HG03175 (cell line): Measurements from ENCODE around the gene AFF1.
"Not testable (repeated sequence)": the region's sequence is repeated elsewhere in the genome, so short reads cannot be mapped to it uniquely, and the experiment has no call there.

ENCODE experiments used
- ATAC-seq: cut with Tn5 transposase; IDR thresholded peaks from one replicate; pipeline ENCODE4 v1.9.1; 2021; ENCODE audit warnings: mild to moderate bottlenecking, moderate library complexity; ENCODE audit not compliant: unreplicated experiment

AFF1 gene

GRCh38 chr4:86977621-86978184, 42.9 kb downstream of the AFF1 start:
- ATAC-seq, result peak; percentile 94

DNA sequence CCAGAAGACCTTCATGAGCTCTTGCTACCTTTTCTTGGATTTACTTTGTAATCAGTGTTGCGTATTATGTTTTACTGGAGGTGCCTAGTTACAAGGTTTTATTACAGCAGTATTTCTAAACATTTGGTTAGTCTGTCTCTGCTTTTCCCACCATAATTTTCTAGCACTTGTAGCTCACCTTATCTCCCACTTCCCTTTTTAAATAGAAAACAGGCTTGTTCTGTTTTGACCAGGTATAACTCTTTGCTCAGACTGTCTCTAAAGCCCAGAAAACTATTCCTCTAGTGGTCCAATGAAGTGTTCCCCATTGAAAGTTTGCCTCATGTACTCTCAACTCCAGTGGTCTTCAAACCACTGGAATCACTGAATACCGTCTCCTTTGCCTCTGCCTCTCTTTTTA, 43.9 kb downstream of the AFF1 start:
- ATAC-seq, result no peak

GRCh38 chr4:86980230-86980629, 45.4 kb downstream of the AFF1 start:
- no peak for ATAC-seq

DNA sequence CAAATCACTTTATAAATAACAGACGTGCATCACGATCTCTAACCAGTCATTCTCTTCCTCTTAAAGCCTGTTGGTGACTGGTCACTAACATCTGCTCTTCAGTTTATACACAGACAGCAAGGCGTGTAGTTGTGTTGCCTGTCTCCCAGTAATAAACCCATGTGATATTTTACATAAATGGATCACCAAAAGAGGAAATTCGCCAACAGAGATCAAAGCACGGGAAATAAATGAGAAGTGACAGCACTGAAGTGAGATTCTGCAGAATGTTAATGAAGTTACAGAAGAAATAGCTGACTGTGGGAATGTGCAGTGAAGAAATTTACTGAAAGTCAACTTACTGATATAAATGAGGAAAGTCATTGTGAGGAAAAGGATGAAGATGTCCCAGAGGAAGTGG, 47.0 kb downstream of the AFF1 start:
- peak; percentile 31 for ATAC-seq

DNA sequence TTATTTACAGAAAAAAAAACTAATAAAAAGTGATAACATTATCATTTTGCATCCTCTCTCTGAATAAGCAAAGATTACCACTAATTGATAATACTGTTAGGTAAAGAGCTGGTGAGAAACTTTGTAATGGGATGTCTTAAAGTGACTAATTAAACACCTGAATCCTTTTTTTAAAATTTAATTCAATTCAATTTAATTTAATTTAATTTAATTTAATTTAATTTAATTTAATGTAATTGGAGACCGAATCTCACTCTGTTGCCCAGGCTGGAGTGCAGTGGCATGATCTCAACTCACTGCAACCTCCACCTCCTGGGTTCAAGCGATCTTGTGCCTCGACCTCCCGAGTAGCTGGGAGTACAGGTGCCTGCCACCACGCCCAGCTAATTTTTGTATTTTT, 51.0 kb downstream of the AFF1 start:
- ATAC-seq, result not testable (repeated sequence)

GRCh38 chr4:86989658-86990057, 54.8 kb downstream of the AFF1 start:
- ATAC-seq, result not testable (repeated sequence)

DNA sequence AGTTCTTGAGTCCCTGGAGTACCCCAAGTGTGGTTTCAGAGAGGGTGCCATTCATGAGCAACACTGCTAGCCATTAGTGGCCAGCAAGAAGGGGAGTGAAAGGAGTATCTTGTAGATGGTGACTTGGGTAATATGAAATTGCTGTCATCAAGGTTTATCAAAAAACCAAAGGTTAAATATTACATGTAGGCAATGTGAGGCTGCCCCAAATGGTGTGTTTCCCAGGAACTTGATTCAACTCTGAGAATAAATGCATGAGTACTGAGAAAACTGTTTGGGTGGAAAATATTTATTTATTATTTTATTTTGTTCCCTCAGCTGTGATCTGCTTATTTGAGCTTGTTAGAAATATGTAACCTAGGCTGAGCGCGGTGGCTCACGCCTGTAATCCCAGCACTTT, 55.7 kb downstream of the AFF1 start:
- no peak for ATAC-seq

DNA sequence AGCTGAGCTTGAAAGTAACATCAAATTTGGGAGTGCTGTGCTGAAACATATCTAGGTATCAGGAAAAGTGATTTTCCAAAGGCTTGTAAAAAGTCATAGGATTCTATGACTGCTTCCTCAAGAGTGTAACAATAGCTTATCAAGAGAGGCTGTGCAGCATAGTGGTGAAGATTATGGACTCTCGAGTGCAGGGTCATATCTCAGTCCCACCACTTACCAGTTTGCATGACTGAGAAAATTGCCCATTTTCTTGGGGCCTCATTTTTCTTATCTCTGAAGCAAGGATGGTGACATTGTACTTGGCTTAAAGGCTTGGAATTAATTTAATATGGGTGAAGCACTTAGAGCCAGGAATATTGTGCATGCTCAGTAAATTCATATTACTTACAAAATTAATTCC, 57.2 kb downstream of the AFF1 start:
- ATAC-seq, result no peak

GRCh38 chr4:86993909-86994681, 59.3 kb downstream of the AFF1 start:
- no peak for ATAC-seq

DNA sequence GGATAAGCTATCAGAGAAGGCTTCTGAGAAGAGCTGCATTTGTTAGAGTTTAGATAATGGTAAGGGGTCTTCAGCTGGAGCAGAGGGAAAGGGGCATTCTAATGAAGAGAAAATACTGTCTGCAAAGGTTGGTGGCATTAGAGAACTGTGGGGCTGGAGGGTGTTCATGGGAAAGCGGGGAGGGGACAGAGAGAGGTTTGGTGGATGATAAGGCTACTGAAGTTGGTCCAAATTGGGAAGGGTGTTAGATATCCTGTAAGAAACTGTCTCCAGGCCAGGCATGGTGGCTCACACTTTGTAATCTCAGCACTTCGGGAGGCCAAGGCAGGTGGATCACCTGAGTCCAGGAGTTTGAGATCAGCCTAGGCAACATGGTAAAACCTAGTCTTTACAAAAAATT, 59.9 kb downstream of the AFF1 start:
- no peak for ATAC-seq

DNA sequence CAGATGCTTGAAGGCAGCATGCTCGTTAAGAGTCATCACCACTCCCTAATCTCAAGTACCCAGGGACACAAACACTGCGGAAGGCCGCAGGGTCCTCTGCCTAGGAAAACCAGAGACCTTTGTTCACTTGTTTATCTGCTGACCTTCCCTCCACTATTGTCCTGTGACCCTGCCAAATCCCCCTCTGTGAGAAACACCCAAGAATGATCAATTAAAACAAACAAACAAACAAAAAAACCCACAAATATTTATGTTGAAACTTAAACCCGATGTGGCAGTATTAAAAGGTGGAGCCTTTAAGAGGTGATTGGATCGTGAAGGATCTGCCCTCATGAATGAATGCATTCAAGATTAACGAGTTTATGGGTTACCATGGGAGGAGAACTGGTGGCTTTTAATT, 61.7 kb downstream of the AFF1 start:
- ATAC-seq, result not testable (repeated sequence)

DNA sequence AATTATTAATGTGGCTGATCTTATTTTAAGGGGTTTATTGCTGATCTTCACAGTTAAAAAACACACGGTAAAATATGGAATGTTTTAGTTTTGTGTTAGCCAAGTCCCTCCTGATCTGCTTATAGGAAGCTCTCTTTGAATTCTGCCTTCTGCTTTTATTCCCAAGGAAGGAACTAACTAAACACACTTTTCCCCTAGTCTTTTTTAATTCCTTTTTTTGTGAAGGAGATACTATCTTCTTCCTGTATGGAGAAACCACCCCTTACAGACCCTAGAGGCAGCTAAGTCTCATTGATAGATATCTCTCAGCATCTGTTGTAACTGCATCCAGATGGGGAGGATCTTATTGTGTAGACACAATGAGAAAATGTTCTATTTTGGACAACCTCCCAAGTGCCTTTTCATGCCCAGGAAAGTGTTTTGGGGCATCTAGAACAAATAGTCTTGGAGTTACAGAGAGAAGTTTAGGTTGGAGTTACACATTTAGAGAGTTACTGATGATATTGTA, 64.4 kb downstream of the AFF1 start:
- ATAC-seq, result no peak

- ATAC-seq, result no peak
Measured at GRCh38 chr4:87002682-87003043, 67.9 kb downstream of the AFF1 start.

GRCh38 chr4:87003266-87003665, 68.5 kb downstream of the AFF1 start:
- ATAC-seq, result no peak

DNA sequence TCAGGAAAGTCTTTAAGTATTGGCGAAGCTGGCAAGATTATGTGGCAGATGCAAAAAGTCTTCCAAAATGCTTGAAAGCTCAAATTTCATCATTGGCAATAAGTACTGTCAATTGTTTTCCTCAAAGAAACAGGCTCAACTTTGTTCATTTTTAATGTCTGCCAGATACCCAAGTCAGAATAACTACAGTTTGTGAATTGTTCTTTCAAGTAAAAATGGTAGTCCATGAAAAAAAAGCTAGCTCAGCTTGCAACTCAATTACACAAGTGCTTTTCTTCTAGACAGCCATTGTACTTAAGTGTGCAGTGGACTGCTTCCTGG, 70.5 kb downstream of the AFF1 start:
- no peak for ATAC-seq

DNA sequence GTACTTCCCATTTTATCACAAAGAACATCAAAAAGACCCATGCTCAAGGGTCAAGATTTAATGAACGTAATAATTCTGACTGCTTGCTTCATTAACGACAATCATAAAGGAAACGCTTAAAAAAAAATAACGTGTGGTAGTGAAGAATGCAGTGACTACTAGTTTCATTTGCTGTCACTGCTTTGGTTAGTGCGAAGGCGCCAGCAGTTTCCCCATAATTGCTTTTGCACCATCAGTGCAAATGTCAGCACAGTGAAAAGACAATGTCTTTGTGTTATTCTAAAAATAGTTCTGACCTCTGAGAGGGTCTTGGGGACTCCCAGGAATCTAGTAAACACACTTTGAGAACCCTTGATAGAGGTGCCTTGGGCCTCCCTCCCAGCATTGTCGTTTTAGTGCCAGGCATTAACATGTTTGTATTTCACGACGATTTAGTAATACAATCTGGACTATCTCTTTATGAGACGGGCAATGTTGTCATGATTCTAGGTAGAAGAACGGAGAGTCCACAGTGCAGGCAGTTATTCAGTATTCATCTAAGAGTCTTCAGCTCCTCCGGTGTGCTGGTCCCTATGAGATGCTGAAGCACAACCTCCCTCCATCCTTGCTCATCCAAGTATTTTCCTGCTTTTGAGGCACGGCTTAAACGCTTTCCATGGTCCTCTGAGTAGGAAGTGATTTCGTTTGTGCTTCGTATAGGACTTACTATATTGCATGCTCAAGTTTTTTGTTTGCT, 71.0 kb downstream of the AFF1 start:
- peak; percentile 1 for ATAC-seq

- no peak for ATAC-seq
Measured at GRCh38 chr4:87006426-87006675, 71.5 kb downstream of the AFF1 start.

DNA sequence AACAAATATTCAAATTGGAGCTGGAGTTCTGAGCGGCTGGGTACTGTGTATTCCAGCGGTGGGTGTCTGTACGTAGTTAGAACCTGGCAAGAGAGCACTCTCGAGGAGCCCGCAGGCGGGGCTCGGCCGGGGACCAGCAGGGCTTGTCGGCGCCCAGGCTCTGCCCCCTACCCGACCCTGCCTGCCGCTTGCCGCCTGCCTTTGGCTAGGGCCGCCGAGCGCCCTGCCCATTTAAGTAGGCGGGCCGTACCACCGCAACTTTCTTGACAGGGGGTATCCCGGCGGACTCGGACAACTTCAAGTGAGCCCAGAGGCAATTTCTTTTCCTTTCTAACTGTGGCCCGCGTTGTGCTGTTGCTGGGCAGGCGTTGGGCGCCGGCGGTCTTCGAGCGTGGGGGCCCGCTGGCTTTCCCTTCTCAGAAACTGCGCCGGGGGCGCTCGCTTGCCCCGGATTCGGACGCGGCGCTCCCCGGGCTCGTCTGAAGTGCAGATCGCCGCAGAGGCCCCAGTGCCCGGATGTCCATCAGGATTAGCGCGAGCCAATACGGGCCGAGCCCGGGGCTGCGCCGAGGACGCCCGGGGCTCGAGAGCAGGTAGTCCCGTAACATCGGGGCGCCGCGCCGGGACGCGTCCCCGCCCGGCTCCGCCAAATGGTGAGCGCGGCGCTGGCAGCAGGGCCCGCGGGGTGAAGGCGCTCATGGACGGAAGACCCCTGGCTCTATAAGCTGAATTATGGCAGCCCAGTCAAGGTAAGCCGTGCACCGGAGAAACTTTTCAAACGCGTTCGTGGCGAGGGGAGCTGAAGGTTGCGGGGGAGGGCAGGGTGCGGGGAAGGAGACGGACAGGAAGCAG, 72.1 kb downstream of the AFF1 start:
- peak; percentile 80 for ATAC-seq

DNA sequence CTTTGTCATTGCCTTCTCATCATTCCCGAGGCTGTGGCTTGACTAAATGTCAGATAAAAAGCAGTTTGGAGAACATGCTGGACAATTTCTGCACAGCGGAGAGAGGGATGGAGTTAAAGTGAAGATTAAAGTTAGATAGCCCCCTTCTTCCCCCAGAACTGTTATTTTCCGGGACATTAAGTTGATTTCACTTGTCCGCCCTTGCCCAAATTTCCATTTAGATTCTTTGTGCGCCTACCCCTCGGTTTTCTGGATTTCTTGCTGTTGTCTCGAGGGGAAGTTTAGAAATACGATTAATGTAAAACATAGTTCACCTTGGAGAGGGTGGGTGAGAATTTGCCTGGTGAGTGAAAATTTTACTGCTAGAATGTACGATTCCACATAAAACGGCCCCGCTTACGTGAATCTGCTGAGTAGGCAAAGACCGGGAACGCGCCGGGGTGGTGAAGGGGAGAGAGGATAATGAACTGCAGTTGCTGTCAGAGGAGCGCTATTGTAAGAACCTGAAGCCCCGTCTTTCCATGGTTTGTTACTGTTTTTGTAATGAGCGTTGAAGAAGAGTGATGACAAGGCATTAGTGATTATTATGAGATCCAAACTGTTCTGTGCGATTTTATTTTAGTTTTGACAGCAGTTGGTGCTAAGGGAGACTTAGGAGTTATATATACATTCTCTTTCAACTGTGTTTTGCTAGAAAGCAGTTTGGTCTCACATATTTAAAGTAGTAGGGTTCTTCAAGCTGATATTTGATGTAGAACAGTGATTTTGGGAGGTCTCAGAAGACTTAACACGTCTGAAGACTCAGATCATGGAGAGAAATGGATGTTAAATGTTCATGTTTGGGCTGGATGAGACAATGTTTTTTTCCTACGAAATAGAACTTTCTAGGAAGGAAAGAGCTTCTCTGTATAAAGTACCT, 73.0 kb downstream of the AFF1 start:
- no peak for ATAC-seq

DNA sequence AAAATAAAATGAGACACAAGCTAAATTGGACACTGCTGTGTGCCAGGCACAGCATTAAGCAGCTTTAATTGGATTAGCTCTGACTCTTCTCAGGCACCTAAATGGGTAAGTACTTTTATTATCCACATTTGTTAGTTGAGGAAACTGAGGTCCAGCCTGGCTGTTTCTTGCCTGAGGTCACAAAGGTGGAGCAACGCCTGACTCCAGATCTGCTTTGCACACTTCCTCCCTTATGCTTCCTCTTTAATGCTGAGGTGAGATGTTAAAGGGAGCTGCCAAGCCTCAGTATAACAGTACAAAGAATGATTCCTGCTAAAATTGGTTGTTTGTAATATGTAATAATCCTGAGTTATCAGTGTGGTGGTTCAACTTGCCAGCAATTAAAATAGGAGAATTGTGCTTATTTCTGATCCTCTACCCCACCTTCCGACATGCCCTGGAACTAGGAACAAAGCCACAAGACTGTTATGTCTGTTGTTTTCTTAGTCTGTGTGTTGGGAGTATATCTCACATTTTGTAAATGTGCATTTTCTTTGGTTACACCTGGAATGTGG, 74.4 kb downstream of the AFF1 start:
- no peak for ATAC-seq
